Calu3 (cell line): ENCODE results near the gene NEDD4L. TPM values are rescaled to one million over a fixed set of nuclear protein-coding genes. Genes with fewer than 3 reads are reported as not detected.

Experiments used
- BruUV-seq: library from RNA; stranded (reverse); fragments of 400-500 nt; replicated peaks from 2 replicates; lab custom pipeline; 2021; lab: Mats Ljungman, UMichigan
- CTCF ChIA-PET: fragments of 300-600 bp; sonication (Branson Sonifier 250); formaldehyde crosslinking; loops from one replicate; lab custom pipeline; 2022; ENCODE audit warnings: antibody characterized with exemption; lab: Charles Lee
- DNase-seq: peaks from one replicate; pipeline ENCODE4 v3.0.0; 2022
- H3K27ac Mint-ChIP-seq: one replicate; pipeline ENCODE4 v1.8.0; 2022; ENCODE audit warnings: mixed read lengths; ENCODE audit not compliant: unreplicated experiment
- H3K27me3 Mint-ChIP-seq: one replicate; pipeline ENCODE4 v1.8.0; 2022; ENCODE audit warnings: mixed read lengths; ENCODE audit not compliant: unreplicated experiment
- H3K36me3 Mint-ChIP-seq: one replicate; pipeline ENCODE4 v1.8.0; 2022; ENCODE audit warnings: mild to moderate bottlenecking, moderate library complexity, mixed read lengths; ENCODE audit not compliant: insufficient read depth, unreplicated experiment
- H3K4me1 Mint-ChIP-seq: one replicate; pipeline ENCODE4 v1.8.0; 2022; ENCODE audit warnings: mild to moderate bottlenecking, low read depth, mixed read lengths; ENCODE audit not compliant: unreplicated experiment
- H3K4me3 Mint-ChIP-seq: one replicate; pipeline ENCODE4 v1.8.0; 2022; ENCODE audit warnings: mild to moderate bottlenecking, low read depth, moderate library complexity, mixed read lengths; ENCODE audit not compliant: unreplicated experiment
- H3K9me3 Mint-ChIP-seq: one replicate; pipeline ENCODE4 v1.8.0; 2022; ENCODE audit warnings: low read depth, mixed read lengths; ENCODE audit not compliant: unreplicated experiment
- intact Hi-C: fragments of 100-400 bp; cut with micrococcal nuclease; formaldehyde crosslinking; loops from one replicate; pipeline ENCODE4 v1.10.0; 2022; ENCODE audit not compliant: unreplicated experiment
- total RNA-seq: library from RNA; stranded (reverse); gene quantifications from 2 replicates; pipeline ENCODE4 v1.2.3, GENCODE V29; 2022
- TF ChIP-seq, protein P1 (sequence below): fragments of 200-600 bp; IDR thresholded peaks from one replicate; pipeline ENCODE4 v1.8.0; 2022; ENCODE audit warnings: antibody characterized with exemption; ENCODE audit not compliant: unreplicated experiment

The NEDD4L gene
- total RNA-seq, 1 experiment from 2014 or later, result 213 TPM

DNA sequence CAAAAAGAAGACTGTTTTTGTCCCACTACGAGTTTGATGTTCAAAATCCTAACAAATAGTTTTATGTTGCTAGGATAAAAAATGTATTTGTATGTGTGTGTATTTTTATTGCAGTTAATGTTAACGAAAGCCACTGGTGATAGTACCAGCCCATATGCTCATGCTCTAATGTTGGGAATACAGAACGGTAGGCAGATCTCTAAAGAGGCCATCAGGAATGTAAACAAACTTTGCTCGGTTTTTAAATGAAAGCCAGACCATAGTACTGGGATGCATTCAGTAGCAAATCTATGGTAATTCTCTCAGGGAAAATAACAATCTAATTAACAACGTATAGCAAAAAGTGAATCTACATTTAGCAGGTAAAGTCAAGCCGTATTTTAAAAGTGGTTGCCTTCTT is 208.1 kb downstream of the NEDD4L start:
- peaks cover 38% of the 10 kb centered on the region for H3K36me3 Mint-ChIP-seq
- no peak overlapping the region for H3K4me3 Mint-ChIP-seq
- intact Hi-C loops, result no loop called here
- peaks cover 8% of the 10 kb centered on the region for H3K4me1 Mint-ChIP-seq
- DNase-seq, result no peak
- TF ChIP-seq, protein P1, sequence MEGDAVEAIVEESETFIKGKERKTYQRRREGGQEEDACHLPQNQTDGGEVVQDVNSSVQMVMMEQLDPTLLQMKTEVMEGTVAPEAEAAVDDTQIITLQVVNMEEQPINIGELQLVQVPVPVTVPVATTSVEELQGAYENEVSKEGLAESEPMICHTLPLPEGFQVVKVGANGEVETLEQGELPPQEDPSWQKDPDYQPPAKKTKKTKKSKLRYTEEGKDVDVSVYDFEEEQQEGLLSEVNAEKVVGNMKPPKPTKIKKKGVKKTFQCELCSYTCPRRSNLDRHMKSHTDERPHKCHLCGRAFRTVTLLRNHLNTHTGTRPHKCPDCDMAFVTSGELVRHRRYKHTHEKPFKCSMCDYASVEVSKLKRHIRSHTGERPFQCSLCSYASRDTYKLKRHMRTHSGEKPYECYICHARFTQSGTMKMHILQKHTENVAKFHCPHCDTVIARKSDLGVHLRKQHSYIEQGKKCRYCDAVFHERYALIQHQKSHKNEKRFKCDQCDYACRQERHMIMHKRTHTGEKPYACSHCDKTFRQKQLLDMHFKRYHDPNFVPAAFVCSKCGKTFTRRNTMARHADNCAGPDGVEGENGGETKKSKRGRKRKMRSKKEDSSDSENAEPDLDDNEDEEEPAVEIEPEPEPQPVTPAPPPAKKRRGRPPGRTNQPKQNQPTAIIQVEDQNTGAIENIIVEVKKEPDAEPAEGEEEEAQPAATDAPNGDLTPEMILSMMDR, result no peak
- CTCF ChIA-PET, result no interaction called here
- no peaks in the 10 kb centered on the region for H3K9me3 Mint-ChIP-seq
- no peak overlapping the region for H3K27ac Mint-ChIP-seq
- BruUV-seq, result no TSS peak
- no peaks in the 10 kb centered on the region for H3K27me3 Mint-ChIP-seq

DNA sequence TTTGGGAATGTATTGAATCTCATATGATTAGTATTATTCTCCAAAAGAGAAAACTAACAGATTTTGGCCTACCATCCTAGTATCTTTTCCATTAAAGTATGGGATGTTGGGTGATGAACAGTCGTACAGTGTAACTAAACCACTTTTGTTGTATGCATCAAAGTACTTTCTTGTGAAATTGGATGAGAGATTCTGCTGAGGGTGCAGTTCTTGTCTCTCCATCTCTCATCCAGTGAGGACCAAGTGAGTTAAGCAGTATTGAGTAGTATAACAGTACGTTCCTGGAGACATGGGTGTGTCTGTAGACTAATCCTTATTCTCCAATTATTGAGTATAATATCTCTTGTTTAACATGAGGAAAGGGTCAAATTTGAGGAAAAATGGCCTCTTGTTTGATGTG is 209.3 kb downstream of the NEDD4L start:
- Mint-ChIP-seq H3K36me3 (peaks cover 33% of the 10 kb centered on the region), H3K27ac (no peak overlapping the region), H3K27me3 (no peaks in the 10 kb centered on the region), H3K4me1 (no peaks in the 10 kb centered on the region), H3K9me3 (no peaks in the 10 kb centered on the region), H3K4me3 (no peak overlapping the region)
- no TSS peak for BruUV-seq
- no peak for DNase-seq
- TF ChIP-seq, protein P1, result no peak
- CTCF ChIA-PET, result no interaction called here
- intact Hi-C loops, result no loop called here

DNA sequence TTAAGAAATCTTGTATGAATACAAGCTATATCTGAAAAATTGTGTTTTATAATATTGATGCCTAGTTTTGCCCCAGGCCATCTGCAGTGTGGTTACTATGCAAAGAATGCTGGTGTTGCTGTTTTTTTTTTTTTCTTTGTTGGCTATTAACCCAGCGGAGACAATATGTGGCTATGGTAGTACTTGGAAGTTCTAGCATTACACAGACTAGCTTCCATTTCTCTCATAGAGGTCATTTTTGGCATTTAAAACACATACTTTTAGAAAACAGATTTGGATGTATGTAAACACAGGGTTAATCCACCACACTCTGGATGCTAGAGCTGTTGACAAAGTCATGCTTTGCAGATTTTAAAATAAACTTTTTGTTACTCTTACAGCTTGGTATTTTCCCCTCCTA is 209.8 kb downstream of the NEDD4L start:
- Mint-ChIP-seq H3K9me3 (no peaks in the 10 kb centered on the region), H3K27me3 (no peaks in the 10 kb centered on the region), H3K36me3 (peaks cover 27% of the 10 kb centered on the region), H3K4me3 (no peak overlapping the region), H3K4me1 (no peaks in the 10 kb centered on the region), H3K27ac (no peak overlapping the region)
- no TSS peak for BruUV-seq
- intact Hi-C loops, result no loop called here
- no peak for DNase-seq
- TF ChIP-seq, protein P1, result no peak
- CTCF ChIA-PET, result interaction anchor here (1.0 kb wide), 1 partner anchor 9 kb away, joined by 6 read pairs; no protein-coding TSS in a partner anchor

DNA sequence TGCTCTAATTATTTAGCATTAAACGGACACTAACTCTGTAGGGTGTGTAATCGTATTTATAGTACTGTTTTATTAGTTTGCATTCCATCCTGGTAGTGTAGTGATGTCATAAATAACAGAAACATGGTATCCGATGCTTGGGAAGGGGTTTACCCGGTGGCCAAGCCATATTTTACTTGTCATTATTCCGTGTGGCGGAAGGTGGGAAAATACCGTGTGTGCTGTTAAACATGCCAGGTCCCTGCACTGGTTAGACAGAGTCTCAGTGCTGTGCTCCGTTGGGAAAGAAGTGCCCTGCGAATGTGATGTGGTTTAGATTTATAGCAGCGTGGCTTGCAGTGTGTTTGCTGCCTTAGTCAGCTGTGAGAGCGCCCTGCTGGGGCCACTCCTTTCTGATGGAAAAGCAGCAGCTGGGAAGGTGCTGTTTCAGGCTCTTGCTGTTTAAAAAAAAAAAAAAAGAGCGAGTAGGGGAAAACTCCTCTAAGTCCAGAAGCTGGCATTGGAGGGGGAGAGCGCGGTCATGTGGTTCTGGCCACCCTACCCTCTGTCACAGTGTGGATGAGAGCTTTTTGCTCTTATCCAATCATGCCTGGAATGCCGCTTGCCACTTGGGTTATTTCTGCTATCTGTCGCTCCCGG is 211.0 kb downstream of the NEDD4L start:
- CTCF ChIA-PET, result interaction anchor here (1.0 kb wide), 1 partner anchor 8 kb away, joined by 6 read pairs; no protein-coding TSS in a partner anchor
- Mint-ChIP-seq H3K27ac (no peak overlapping the region), H3K27me3 (no peaks in the 10 kb centered on the region), H3K9me3 (no peaks in the 10 kb centered on the region), H3K36me3 (peaks cover 27% of the 10 kb centered on the region), H3K4me1 (peaks cover 2% of the 10 kb centered on the region), H3K4me3 (no peak overlapping the region)
- BruUV-seq, result no TSS peak
- intact Hi-C loops, result no loop called here
- TF ChIP-seq, protein P1, result no peak
- no peak for DNase-seq
